ENCODE measurements around the gene STK17A. TPM values are rescaled to one million over a fixed set of nuclear protein-coding genes. Genes with fewer than 3 reads are reported as not detected.
A peak's percentile ranks its signal among the peaks of the same experiment; 100 is the strongest.

STK17A gene
- total and polyA plus RNA-seq, 2 donors from 2014 or later = 12.8 to 15.5 TPM

DNA sequence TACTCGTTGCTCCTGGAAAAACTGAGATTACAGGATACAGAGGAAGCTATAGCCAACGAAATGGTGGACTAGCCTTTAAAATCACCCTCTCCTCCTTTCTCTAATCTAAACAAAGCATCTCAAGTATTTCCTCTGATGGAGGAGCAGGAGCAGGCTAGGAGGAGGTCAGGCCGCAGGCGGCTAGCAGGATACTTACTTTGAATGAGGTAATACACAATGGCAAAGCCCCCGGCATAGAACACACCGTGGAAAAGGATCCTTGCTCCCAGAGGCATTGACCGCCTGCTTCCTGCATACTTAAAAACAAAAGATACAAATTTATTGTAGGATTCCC lies 64.4 kb downstream of the STK17A start:
- peak overlapping the region; percentile 85 to 90 for H3K27ac ChIP-seq (ENCODE audit: low read depth in 2 of 2, low read length in 2 of 2)
- H3K36me3 ChIP-seq (ENCODE audit: control insufficient read depth in 2 of 3, insufficient read depth in 3 of 3, low read length in 3 of 3) = peaks cover 0 to 8% (median 8%) of the 10 kb centered on the region in 3 donors
- no peaks in the 10 kb centered on the region for H3K27me3 ChIP-seq (ENCODE audit: control insufficient read depth, insufficient read depth, low read length)
- DNase-seq (peak in 1 of 5 donors; percentile 39), FAIRE-seq (no peak)
- peak overlapping the region in 1 of 3 donors; percentile 47 for H3K9ac ChIP-seq (ENCODE audit: low read length in 3 of 3)
- no peak overlapping the region for H3K4me3 ChIP-seq (ENCODE audit: low read length in 3 of 3)
- H3K4me1 ChIP-seq (ENCODE audit: control insufficient read depth in 2 of 3, insufficient read depth in 2 of 3, low read depth in 1 of 3, low read length in 3 of 3) = peaks cover 2 to 43% (median 26%) of the 10 kb centered on the region in 3 donors
- TF ChIP-seq CTCF (IDR thresholded peaks at IDR 0.05; ENCODE audit: borderline replicate concordance, extremely low read depth, insufficient read depth) = no peak
- H3K9me3 ChIP-seq (ENCODE audit: control insufficient read depth in 2 of 3, insufficient read depth in 1 of 3, low read length in 3 of 3) = no peaks in the 10 kb centered on the region
- intact Hi-C loops (cut with DNase I) = no loop called here

DNA sequence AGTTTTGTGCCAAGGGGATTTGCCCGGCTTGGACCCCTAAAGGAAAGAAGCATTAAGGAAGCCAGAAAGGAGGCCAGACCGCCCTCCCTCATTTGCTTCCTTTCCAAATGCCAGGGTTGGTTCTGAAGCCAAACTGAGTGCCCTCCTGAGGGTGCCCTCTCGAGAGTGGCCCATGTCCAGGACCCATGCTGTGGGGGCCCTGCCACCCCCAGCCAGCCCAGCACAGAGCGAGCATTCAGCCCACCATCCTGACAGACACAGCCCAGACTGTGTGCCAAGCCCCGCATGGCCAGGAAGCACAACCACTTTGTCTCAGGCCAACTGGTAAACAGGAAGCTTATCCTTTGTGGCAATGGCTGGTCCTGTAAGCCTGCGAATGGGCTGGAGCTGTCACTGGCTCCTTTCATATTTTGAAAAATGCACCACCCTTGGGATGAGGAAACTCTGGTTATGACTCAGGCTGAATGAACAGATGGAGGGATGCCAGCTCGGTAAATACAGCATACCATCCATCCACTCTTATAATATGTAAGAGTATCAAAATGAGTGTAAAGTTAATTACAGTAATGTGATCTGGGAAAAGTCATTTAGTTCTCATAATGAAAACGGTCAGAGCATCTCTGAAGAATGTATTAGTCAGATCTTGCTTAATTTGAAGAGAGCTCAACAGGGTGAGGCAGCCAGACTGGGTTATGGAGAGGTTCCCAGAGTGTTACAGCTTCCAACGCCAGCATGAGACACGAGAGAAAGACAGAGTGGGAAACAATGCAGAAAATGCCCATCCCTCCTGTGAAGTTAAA lies 65.0 kb downstream of the STK17A start:
- no peak overlapping the region for H3K4me3 ChIP-seq (ENCODE audit: low read length in 3 of 3)
- no peaks in the 10 kb centered on the region for H3K27me3 ChIP-seq (ENCODE audit: control insufficient read depth, insufficient read depth, low read length)
- DNase-seq = peak in 2 of 5 donors; percentile 39 to 82
- peak overlapping the region; percentile 85 to 90 for H3K27ac ChIP-seq (ENCODE audit: low read depth in 2 of 2, low read length in 2 of 2)
- intact Hi-C loops (cut with DNase I) = no loop called here
- H3K36me3 ChIP-seq (ENCODE audit: control insufficient read depth in 2 of 3, insufficient read depth in 3 of 3, low read length in 3 of 3) = peaks cover 0 to 8% (median 5%) of the 10 kb centered on the region in 3 donors
- no peaks in the 10 kb centered on the region for H3K9me3 ChIP-seq (ENCODE audit: control insufficient read depth in 2 of 3, insufficient read depth in 1 of 3, low read length in 3 of 3)
- peaks cover 2 to 45% (median 26%) of the 10 kb centered on the region in 3 donors for H3K4me1 ChIP-seq (ENCODE audit: control insufficient read depth in 2 of 3, insufficient read depth in 2 of 3, low read depth in 1 of 3, low read length in 3 of 3)
- TF ChIP-seq CTCF (IDR thresholded peaks at IDR 0.05; ENCODE audit: borderline replicate concordance, extremely low read depth, insufficient read depth) = no peak
- H3K9ac ChIP-seq (ENCODE audit: low read length in 3 of 3) = peak overlapping the region in 1 of 3 donors; percentile 47
- no peak for FAIRE-seq

GRCh38 chr7:43648473-43649406 lies 65.8 kb downstream of the STK17A start:
- DNase-seq (peak in 1 of 5 donors; percentile 35), FAIRE-seq (no peak)
- no peak for TF ChIP-seq CTCF (IDR thresholded peaks at IDR 0.05; ENCODE audit: borderline replicate concordance, extremely low read depth, insufficient read depth)
- intact Hi-C loops (cut with DNase I) = no loop called here
- no peak overlapping the region for H3K4me3 ChIP-seq (ENCODE audit: low read length in 3 of 3)
- peaks cover 0 to 5% (median 0%) of the 10 kb centered on the region in 3 donors for H3K36me3 ChIP-seq (ENCODE audit: control insufficient read depth in 2 of 3, insufficient read depth in 3 of 3, low read length in 3 of 3)
- peaks cover 2 to 45% (median 26%) of the 10 kb centered on the region in 3 donors for H3K4me1 ChIP-seq (ENCODE audit: control insufficient read depth in 2 of 3, insufficient read depth in 2 of 3, low read depth in 1 of 3, low read length in 3 of 3)
- H3K27ac ChIP-seq (ENCODE audit: low read depth in 2 of 2, low read length in 2 of 2) = peak overlapping the region; percentile 85 to 90
- H3K9me3 ChIP-seq (ENCODE audit: control insufficient read depth in 2 of 3, insufficient read depth in 1 of 3, low read length in 3 of 3) = no peaks in the 10 kb centered on the region
- peak overlapping the region in 1 of 3 donors; percentile 47 for H3K9ac ChIP-seq (ENCODE audit: low read length in 3 of 3)
- no peaks in the 10 kb centered on the region for H3K27me3 ChIP-seq (ENCODE audit: control insufficient read depth, insufficient read depth, low read length)
